Caco-2 (cell line): ENCODE data around the gene RAF1. TPM values are rescaled to one million over a fixed set of nuclear protein-coding genes. Genes with fewer than 3 reads are reported as not detected.

Source experiments
- BruUV-seq: library from RNA; stranded (reverse); fragments of 400-500 nt; replicated peaks from 2 replicates; lab custom pipeline; 2021; lab: Mats Ljungman, UMichigan
- CTCF ChIA-PET: fragments of 300-600 bp; sonication (Branson Sonifier 250); formaldehyde crosslinking; loops from one replicate; lab custom pipeline; 2022; ENCODE audit warnings: antibody characterized with exemption; lab: Charles Lee
- POLR2A ChIA-PET: fragments of 300-600 bp; sonication (Branson Sonifier 250); formaldehyde crosslinking; loops from one replicate; lab custom pipeline; 2022; ENCODE audit warnings: antibody characterized with exemption; lab: Charles Lee
- DNase-seq, 2 experiments: peaks; one replicate each; pipeline versions ENCODE4 v3.0.0 to v3.0.0-alpha.2; 2020 to 2022
- H3K27me3 ChIP-seq: replicated peaks from 2 replicates; pipeline ENCODE4 v1.6.0; 2011; ENCODE audit warnings: low read length; ENCODE audit not compliant: control insufficient read depth, insufficient read depth
- H3K36me3 ChIP-seq: 2 replicates; pipeline ENCODE4 v1.5.1; 2011; ENCODE audit warnings: low read length; ENCODE audit not compliant: control insufficient read depth, insufficient read depth
- H3K4me1 ChIP-seq: fragments of 250-450 bp; sonication (Bioruptor Pico); 2 replicates; pipeline ENCODE4 v1.5.1; 2020; ENCODE audit warnings: mild to moderate bottlenecking
- H3K4me3 ChIP-seq: 2 replicates; pipeline ENCODE4 v1.5.1; 2011; ENCODE audit warnings: low read depth, mild to moderate bottlenecking, control low read depth, low read length
- H3K9me3 ChIP-seq: fragments of 250-450 bp; sonication (Bioruptor Pico); 2 replicates; pipeline ENCODE4 v1.5.1; 2020; ENCODE audit warnings: mild to moderate bottlenecking, moderate library complexity
- H3K27ac Mint-ChIP-seq: one replicate; pipeline ENCODE4 v1.8.0; 2022; ENCODE audit warnings: mixed read lengths; ENCODE audit not compliant: unreplicated experiment
- H3K27me3 Mint-ChIP-seq: one replicate; pipeline ENCODE4 v1.8.0; 2022; ENCODE audit warnings: mixed read lengths; ENCODE audit not compliant: insufficient read depth, unreplicated experiment
- H3K36me3 Mint-ChIP-seq: one replicate; pipeline ENCODE4 v1.8.0; 2022; ENCODE audit warnings: mild to moderate bottlenecking, mixed read lengths; ENCODE audit not compliant: insufficient read depth, unreplicated experiment
- H3K4me1 Mint-ChIP-seq: one replicate; pipeline ENCODE4 v1.8.0; 2022; ENCODE audit warnings: low read depth, mixed read lengths; ENCODE audit not compliant: unreplicated experiment
- H3K4me3 Mint-ChIP-seq: one replicate; pipeline ENCODE4 v1.8.0; 2022; ENCODE audit warnings: mild to moderate bottlenecking, moderate library complexity, mixed read lengths; ENCODE audit not compliant: unreplicated experiment
- H3K9me3 Mint-ChIP-seq: one replicate; pipeline ENCODE4 v1.8.0; 2022; ENCODE audit warnings: mixed read lengths; ENCODE audit not compliant: unreplicated experiment
- CTCF ChIP-seq, 2 experiments: fragments of 200-600 bp in 1 of 2; IDR thresholded peaks; 1 replicate in 1 of 2; 2 replicates in 1 of 2; pipeline versions ENCODE4 v1.5.1 to v1.8.0; 2011 to 2022; ENCODE audit warnings: antibody characterized with exemption in 1 of 2, control low read depth in 1 of 2, inconsistent platforms in 1 of 2, low read depth in 1 of 2, low read length in 1 of 2, mild to moderate bottlenecking in 1 of 2, moderate library complexity in 1 of 2; ENCODE audit not compliant: insufficient read depth in 1 of 2, severe bottlenecking in 1 of 2, unreplicated experiment in 1 of 2
- intact Hi-C: fragments of 100-400 bp; cut with micrococcal nuclease; formaldehyde crosslinking; loops from one replicate; pipeline ENCODE4 v1.10.0; 2022; ENCODE audit not compliant: unreplicated experiment
- total RNA-seq: library from RNA; stranded (reverse); gene quantifications from 2 replicates; pipeline ENCODE4 v1.2.3, GENCODE V29; 2022

Gene RAF1
- total RNA-seq, 1 experiment from 2014 or later: 93.6 TPM

GRCh38 chr3:12578742-12579141 lies 85.2 kb downstream of the RAF1 start:
- Histone ChIP-seq H3K36me3 (peaks cover 7% of the 10 kb centered on the region), H3K9me3 (0 out of 2 replicates have a peak, but pooled peaks cover 2% of the 10 kb centered on the region), H3K4me1 (no peaks in the 10 kb centered on the region), H3K27me3 (no peaks in the 10 kb centered on the region), H3K4me3 (no peak overlapping the region)
- DNase-seq: no peak
- H3K36me3 Mint-ChIP-seq: peaks cover 94% of the 10 kb centered on the region
- intact Hi-C loops: no loop called here
- H3K9me3 Mint-ChIP-seq: no peaks in the 10 kb centered on the region
- peak in 1 of 2 experiments; percentile 31 for TF ChIP-seq CTCF (IDR thresholded peaks at IDR 0.05; ENCODE audit: insufficient read depth in 1 of 2, low read depth in 1 of 2, low read length in 1 of 2, severe bottlenecking in 1 of 2, unreplicated experiment in 1 of 2)
- ChIA-PET CTCF (interaction anchor here (0.6 to 1.0 kb wide), 3 partner anchors 11 to 444 kb away, joined by 3 read pairs; no protein-coding TSS in a partner anchor), POLR2A (interaction anchor here (0.6 to 1.0 kb wide), 3 partner anchors 21 to 263 kb away, joined by 3 to 4 read pairs (median 3); partner anchors contain the start of gene MKRN2)
- no peak overlapping the region for H3K27ac Mint-ChIP-seq
- H3K4me1 Mint-ChIP-seq: no peaks in the 10 kb centered on the region
- H3K27me3 Mint-ChIP-seq: no peaks in the 10 kb centered on the region
- H3K4me3 Mint-ChIP-seq: no peak overlapping the region
- BruUV-seq: no TSS peak

- Histone ChIP-seq H3K27me3 (no peaks in the 10 kb centered on the region), H3K4me1 (no peaks in the 10 kb centered on the region), H3K36me3 (peaks cover 7% of the 10 kb centered on the region), H3K4me3 (no peak overlapping the region), H3K9me3 (0 out of 2 replicates have a peak, but pooled peaks cover 2% of the 10 kb centered on the region)
- BruUV-seq: no TSS peak
- no peaks in the 10 kb centered on the region for H3K4me1 Mint-ChIP-seq
- H3K4me3 Mint-ChIP-seq: no peak overlapping the region
- TF ChIP-seq CTCF (IDR thresholded peaks at IDR 0.05; ENCODE audit: insufficient read depth in 1 of 2, low read depth in 1 of 2, low read length in 1 of 2, severe bottlenecking in 1 of 2, unreplicated experiment in 1 of 2): no peak
- ChIA-PET POLR2A (no interaction called here), CTCF (interaction anchor here (0.6 kb wide), 1 partner anchor 319 kb away, joined by 3 read pairs; no protein-coding TSS in a partner anchor)
- H3K36me3 Mint-ChIP-seq: peaks cover 91% of the 10 kb centered on the region
- H3K27ac Mint-ChIP-seq: no peak overlapping the region
- intact Hi-C loops: no loop called here
- no peaks in the 10 kb centered on the region for H3K27me3 Mint-ChIP-seq
- no peaks in the 10 kb centered on the region for H3K9me3 Mint-ChIP-seq
- no peak for DNase-seq
Measured at GRCh38 chr3:12577379-12577778, 86.5 kb downstream of the RAF1 start.

GRCh38 chr3:12574661-12575060 lies 89.3 kb downstream of the RAF1 start:
- 0 out of 2 replicates have a peak, but pooled peaks cover 2% of the 10 kb centered on the region for H3K9me3 ChIP-seq
- intact Hi-C loops: no loop called here
- ChIA-PET CTCF (no interaction called here), POLR2A (interaction anchor here (0.6 kb wide), 1 partner anchor 12 kb away, joined by 3 read pairs; no protein-coding TSS in a partner anchor)
- DNase-seq: no peak
- H3K27me3 Mint-ChIP-seq: no peaks in the 10 kb centered on the region
- no peaks in the 10 kb centered on the region for H3K27me3 ChIP-seq
- no peak for TF ChIP-seq CTCF (IDR thresholded peaks at IDR 0.05; ENCODE audit: insufficient read depth in 1 of 2, low read depth in 1 of 2, low read length in 1 of 2, severe bottlenecking in 1 of 2, unreplicated experiment in 1 of 2)
- peaks cover 3% of the 10 kb centered on the region for H3K36me3 ChIP-seq
- peaks cover 90% of the 10 kb centered on the region for H3K36me3 Mint-ChIP-seq
- no peaks in the 10 kb centered on the region for H3K4me1 ChIP-seq
- H3K4me3 ChIP-seq: no peak overlapping the region
- no peak overlapping the region for H3K27ac Mint-ChIP-seq
- no peaks in the 10 kb centered on the region for H3K4me1 Mint-ChIP-seq
- H3K9me3 Mint-ChIP-seq: no peaks in the 10 kb centered on the region
- H3K4me3 Mint-ChIP-seq: no peak overlapping the region
- no TSS peak for BruUV-seq
